ENCODE data around the gene NRXN3. TPM values are rescaled to one million over a fixed set of nuclear protein-coding genes. Genes with fewer than 3 reads are reported as not detected.

NRXN3 gene
- total and polyA plus RNA-seq, 2 of the 13 experiments (the other 11 are each of a cell fraction or from before 2014, with no cell fraction given), result 0.03 TPM; not detected in 1

GRCh38 chr14:78767436-78767835 lies 597.3 kb downstream of the NRXN3 start (continued):
- TF ChIP-seq, protein P1, sequence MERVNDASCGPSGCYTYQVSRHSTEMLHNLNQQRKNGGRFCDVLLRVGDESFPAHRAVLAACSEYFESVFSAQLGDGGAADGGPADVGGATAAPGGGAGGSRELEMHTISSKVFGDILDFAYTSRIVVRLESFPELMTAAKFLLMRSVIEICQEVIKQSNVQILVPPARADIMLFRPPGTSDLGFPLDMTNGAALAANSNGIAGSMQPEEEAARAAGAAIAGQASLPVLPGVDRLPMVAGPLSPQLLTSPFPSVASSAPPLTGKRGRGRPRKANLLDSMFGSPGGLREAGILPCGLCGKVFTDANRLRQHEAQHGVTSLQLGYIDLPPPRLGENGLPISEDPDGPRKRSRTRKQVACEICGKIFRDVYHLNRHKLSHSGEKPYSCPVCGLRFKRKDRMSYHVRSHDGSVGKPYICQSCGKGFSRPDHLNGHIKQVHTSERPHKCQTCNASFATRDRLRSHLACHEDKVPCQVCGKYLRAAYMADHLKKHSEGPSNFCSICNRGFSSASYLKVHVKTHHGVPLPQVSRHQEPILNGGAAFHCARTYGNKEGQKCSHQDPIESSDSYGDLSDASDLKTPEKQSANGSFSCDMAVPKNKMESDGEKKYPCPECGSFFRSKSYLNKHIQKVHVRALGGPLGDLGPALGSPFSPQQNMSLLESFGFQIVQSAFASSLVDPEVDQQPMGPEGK (CRISPR knock-in tag; IDR thresholded peaks at IDR 0.05), result no peak
- TF ChIP-seq FOXC1 (CRISPR knock-in tag; IDR thresholded peaks at IDR 0.05; ENCODE audit: borderline replicate concordance) (no peak), DPF2 (CRISPR knock-in tag; IDR thresholded peaks at IDR 0.05; ENCODE audit: borderline replicate concordance, low read depth) (no peak), HNF4G (IDR thresholded peaks at IDR 0.05; ENCODE audit: borderline replicate concordance, low read depth, low read length) (no peak), HNF4G (CRISPR knock-in tag; IDR thresholded peaks at IDR 0.05; ENCODE audit: borderline replicate concordance, low read depth) (no peak), MEIS2 (CRISPR knock-in tag; IDR thresholded peaks at IDR 0.05) (no peak), ZNF335 (CRISPR knock-in tag; IDR thresholded peaks at IDR 0.05) (no peak)
- TF ChIP-seq, protein P2, sequence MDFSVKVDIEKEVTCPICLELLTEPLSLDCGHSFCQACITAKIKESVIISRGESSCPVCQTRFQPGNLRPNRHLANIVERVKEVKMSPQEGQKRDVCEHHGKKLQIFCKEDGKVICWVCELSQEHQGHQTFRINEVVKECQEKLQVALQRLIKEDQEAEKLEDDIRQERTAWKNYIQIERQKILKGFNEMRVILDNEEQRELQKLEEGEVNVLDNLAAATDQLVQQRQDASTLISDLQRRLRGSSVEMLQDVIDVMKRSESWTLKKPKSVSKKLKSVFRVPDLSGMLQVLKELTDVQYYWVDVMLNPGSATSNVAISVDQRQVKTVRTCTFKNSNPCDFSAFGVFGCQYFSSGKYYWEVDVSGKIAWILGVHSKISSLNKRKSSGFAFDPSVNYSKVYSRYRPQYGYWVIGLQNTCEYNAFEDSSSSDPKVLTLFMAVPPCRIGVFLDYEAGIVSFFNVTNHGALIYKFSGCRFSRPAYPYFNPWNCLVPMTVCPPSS (IDR thresholded peaks at IDR 0.05), result no peak

GRCh38 chr14:78782551-78782950 lies 612.4 kb downstream of the NRXN3 start:
- in situ Hi-C loops (cut with HindIII; ENCODE audit: extremely low pct_ligation_motif_present, low pct_unique_long_range_greater_than_20kb), result no loop called here
- BruUV-seq (replicated peaks), result no TSS peak
- FAIRE-seq, result no peak
- no peak overlapping the region for H3K4me2 ChIP-seq (ENCODE audit: low read depth, low read length)
- TF ChIP-seq ZNF430 (CRISPR knock-in tag; IDR thresholded peaks at IDR 0.05) (no peak), NCOA5 (CRISPR knock-in tag; IDR thresholded peaks at IDR 0.05) (no peak), ZNF367 (CRISPR knock-in tag; IDR thresholded peaks at IDR 0.05; ENCODE audit: borderline replicate concordance) (no peak), RFX1 (IDR thresholded peaks at IDR 0.05) (no peak), KLF16 (CRISPR knock-in tag; IDR thresholded peaks at IDR 0.05) (no peak), ZNF234 (CRISPR knock-in tag; conservative IDR thresholded peaks at IDR 0.05) (no peak)
- no peak overlapping the region for H3K27ac ChIP-seq (ENCODE audit: extremely low read length, insufficient read depth, low read length)
- H3K9me3 ChIP-seq (ENCODE audit: low read length), result 0 out of 2 replicates have a peak, but pooled peaks cover 4% of the 10 kb centered on the region
- H2AFZ ChIP-seq (ENCODE audit: low read length), result no peak overlapping the region
- no peak overlapping the region for H3K4me3 ChIP-seq (replicated peaks in 1 of 3; ENCODE audit: insufficient read depth in 1 of 3, low read depth in 2 of 3, low read length in 3 of 3)
- POLR2A ChIA-PET, result no interaction called here
- no peaks in the 10 kb centered on the region for H3K36me3 ChIP-seq (replicated peaks in 1 of 2; ENCODE audit: control insufficient read depth in 1 of 2, insufficient read depth in 2 of 2, low read length in 2 of 2)
- no peak for ATAC-seq
- no peaks in the 10 kb centered on the region for H3K27me3 ChIP-seq (ENCODE audit: control insufficient read depth in 1 of 2, insufficient read depth in 2 of 2, low read length in 2 of 2)
- CTCF ChIA-PET (ENCODE audit: low intra/inter-chr PET ratio, low total read pairs), result no interaction called here
- H4K20me1 ChIP-seq (ENCODE audit: insufficient read depth, low read length), result no peaks in the 10 kb centered on the region
- intact Hi-C loops (cut with micrococcal nuclease; ENCODE audit: unreplicated experiment), result no loop called here
- H3K79me2 ChIP-seq (ENCODE audit: insufficient read depth, low read length), result no peaks in the 10 kb centered on the region
- 0% methylated on average over 1 of the region's 1 CpG for WGBS (ENCODE audit: low lambda C conversion rate)
- DNase-seq (ENCODE audit: low spot score), result no peak
- no peaks in the 10 kb centered on the region for H3K4me1 ChIP-seq (ENCODE audit: insufficient read depth, low read length)
- H3K9ac ChIP-seq (ENCODE audit: insufficient read depth, low read depth, low read length), result no peak overlapping the region

Measured in HepG2 (cell line).